SK-N-MC (cell line): Measurements from ENCODE around the gene RMND5A.

Experiments used
- EZH2 ChIP-seq: fragments of 200-600 bp; sonication (generic); IDR thresholded peaks from one replicate; pipeline ENCODE4 v1.6.1; 2017; ENCODE audit warnings: antibody characterized with exemption
- FOXP2 ChIP-seq: optimal IDR thresholded peaks from 2 replicates; pipeline ENCODE3; 2011; ENCODE audit warnings: mild to moderate bottlenecking, moderate library complexity; ENCODE audit not compliant: insufficient read depth; ENCODE audit errors: extremely low read length, control extremely low read depth
- POLR2AphosphoS5 ChIP-seq: IDR thresholded peaks from 2 replicates; pipeline ENCODE4 v1.6.1; 2012; ENCODE audit warnings: mild to moderate bottlenecking, low read depth, low read length, borderline replicate concordance

DNA sequence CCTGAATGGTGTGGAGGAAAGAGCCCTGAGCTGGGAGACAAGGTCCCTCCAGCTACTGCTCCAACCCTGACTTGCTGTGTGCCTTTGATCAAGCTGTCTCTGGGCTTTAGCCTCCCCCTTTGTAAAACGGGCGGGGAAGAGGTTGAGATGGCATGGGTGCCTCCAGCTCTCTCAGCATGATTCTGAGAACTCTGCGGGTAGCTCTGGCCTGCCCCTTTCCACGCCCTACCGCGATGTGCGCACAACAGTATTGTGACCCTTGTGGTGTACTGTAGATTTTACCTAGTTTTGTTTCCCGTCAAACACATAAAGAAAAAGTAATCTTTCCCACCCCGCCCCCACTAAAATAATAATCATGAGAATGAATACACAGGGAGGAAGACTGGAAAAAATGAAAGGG is 65.4 kb downstream of the RMND5A start:
- no peak for TF ChIP-seq EZH2
- TF ChIP-seq POLR2AphosphoS5 = no peak
- TF ChIP-seq FOXP2 = no peak
